Measurements from ENCODE around the gene TMEM201.

The TMEM201 gene

DNA sequence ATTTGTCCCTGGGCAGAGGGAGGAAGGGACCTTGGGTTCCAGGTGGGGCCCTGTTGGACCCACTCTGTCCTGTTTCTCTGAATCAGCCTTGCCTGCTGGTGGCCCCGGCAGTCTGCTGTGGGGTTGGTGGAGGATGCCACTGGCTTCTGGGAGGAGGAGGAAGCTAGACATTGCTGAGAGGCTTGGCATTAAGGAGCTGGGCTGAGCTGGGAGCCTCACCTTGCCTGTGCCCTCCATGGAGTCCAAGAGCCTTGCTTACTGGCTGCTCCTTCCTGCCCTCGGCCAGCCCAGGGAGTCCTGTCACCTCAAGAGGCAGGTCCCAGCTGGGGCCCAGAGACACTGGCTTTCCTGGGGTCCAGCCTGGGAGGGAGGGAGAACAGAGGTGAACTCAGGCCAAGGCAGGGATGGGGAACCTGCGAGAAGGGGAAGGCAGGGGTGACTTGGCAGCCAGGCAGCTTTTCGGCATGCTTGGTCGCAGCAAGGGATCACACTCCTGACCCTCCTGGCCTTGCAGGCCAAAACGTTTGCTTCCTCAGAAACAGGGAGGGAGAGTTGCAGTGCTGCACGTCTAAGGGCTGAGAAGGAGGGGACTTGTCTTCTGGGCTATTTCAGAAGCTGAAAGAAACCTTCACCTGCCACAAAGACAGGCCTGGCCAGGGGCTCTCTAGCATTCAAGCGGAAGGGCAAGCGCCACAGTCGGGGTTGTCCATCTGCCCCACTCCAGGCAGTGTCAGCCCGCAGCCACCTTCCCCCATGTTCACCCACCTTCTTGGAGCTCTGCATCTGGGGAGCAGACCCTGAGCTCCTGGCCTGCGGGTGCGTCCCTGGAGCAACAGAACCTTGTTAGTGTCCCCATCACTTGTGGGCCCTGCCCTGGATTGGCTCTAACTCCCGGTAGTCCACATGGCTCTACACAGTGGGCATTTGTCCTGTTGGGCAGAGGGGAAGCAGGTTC, 8.9 kb downstream of the TMEM201 start:
- Histone ChIP-seq H3K9me3 (ENCODE audit: insufficient read depth, low read length) (no peaks in the 10 kb centered on the region), H3K27me3 (ENCODE audit: low read length) (no peaks in the 10 kb centered on the region), H3K9me2 (replicated peaks; ENCODE audit: insufficient read depth, low read length) (no peaks in the 10 kb centered on the region), H3F3A (ENCODE audit: insufficient read depth) (no peaks in the 10 kb centered on the region), H4K20me1 (ENCODE audit: low read depth, low read length) (no peaks in the 10 kb centered on the region), H3K9ac (ENCODE audit: low read length) (no peak overlapping the region), H3K27ac (ENCODE audit: low read depth, low read length) (no peak overlapping the region), H2AFZ (ENCODE audit: low read depth, low read length, severe bottlenecking) (no peak overlapping the region), H3K4me2 (ENCODE audit: low read depth, low read length, poor library complexity, severe bottlenecking) (no peak overlapping the region), H3K36me3 (ENCODE audit: low read length) (no peaks in the 10 kb centered on the region), H3K4me3 (ENCODE audit: insufficient read depth, low read length, poor library complexity, severe bottlenecking) (no peak overlapping the region), H3K79me2 (ENCODE audit: insufficient read depth, low read length) (peaks cover 32% of the 10 kb centered on the region)
- TF ChIP-seq, protein P1, sequence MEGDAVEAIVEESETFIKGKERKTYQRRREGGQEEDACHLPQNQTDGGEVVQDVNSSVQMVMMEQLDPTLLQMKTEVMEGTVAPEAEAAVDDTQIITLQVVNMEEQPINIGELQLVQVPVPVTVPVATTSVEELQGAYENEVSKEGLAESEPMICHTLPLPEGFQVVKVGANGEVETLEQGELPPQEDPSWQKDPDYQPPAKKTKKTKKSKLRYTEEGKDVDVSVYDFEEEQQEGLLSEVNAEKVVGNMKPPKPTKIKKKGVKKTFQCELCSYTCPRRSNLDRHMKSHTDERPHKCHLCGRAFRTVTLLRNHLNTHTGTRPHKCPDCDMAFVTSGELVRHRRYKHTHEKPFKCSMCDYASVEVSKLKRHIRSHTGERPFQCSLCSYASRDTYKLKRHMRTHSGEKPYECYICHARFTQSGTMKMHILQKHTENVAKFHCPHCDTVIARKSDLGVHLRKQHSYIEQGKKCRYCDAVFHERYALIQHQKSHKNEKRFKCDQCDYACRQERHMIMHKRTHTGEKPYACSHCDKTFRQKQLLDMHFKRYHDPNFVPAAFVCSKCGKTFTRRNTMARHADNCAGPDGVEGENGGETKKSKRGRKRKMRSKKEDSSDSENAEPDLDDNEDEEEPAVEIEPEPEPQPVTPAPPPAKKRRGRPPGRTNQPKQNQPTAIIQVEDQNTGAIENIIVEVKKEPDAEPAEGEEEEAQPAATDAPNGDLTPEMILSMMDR (IDR thresholded peaks at IDR 0.05; ENCODE audit: insufficient read depth, low read length, poor library complexity, severe bottlenecking), result no peak
- TF ChIP-seq EZH2phosphoT487 (conservative IDR thresholded peaks at IDR 0.05; ENCODE audit: low read length), result no peak

DNA sequence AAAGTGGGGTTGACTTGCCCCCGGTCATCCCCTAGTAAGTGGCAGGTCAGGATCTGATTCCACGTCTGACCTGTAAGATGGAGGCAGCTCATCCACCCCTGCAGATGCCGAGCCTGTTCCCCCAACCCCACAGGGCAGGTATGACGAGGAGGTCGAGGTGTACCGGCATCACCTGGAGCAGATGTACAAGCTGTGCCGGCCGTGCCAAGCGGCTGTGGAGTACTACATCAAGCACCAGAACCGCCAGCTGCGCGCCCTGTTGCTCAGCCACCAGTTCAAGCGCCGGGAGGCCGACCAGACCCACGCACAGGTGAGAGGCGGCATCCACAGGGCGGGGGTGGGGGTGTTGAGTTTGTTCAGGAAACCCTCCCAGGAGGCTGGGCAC, 9.6 kb downstream of the TMEM201 start:
- Histone ChIP-seq H3K4me3 (ENCODE audit: insufficient read depth, low read length, poor library complexity, severe bottlenecking) (no peak overlapping the region), H3K36me3 (ENCODE audit: low read length) (no peaks in the 10 kb centered on the region), H3K4me2 (ENCODE audit: low read depth, low read length, poor library complexity, severe bottlenecking) (no peak overlapping the region), H3K9me2 (replicated peaks; ENCODE audit: insufficient read depth, low read length) (no peaks in the 10 kb centered on the region), H3K27ac (ENCODE audit: low read depth, low read length) (no peak overlapping the region), H3K27me3 (ENCODE audit: low read length) (no peaks in the 10 kb centered on the region), H3K79me2 (ENCODE audit: insufficient read depth, low read length) (peaks cover 25% of the 10 kb centered on the region), H3K9me3 (ENCODE audit: insufficient read depth, low read length) (no peaks in the 10 kb centered on the region), H4K20me1 (ENCODE audit: low read depth, low read length) (no peaks in the 10 kb centered on the region), H3F3A (ENCODE audit: insufficient read depth) (no peaks in the 10 kb centered on the region), H2AFZ (ENCODE audit: low read depth, low read length, severe bottlenecking) (no peak overlapping the region), H3K9ac (ENCODE audit: low read length) (no peak overlapping the region)
- TF ChIP-seq EZH2phosphoT487 (conservative IDR thresholded peaks at IDR 0.05; ENCODE audit: low read length), result no peak
- TF ChIP-seq, protein P1 (IDR thresholded peaks at IDR 0.05; ENCODE audit: insufficient read depth, low read length, poor library complexity, severe bottlenecking), result no peak

GRCh38 chr1:9599741-9600140, 11.0 kb downstream of the TMEM201 start:
- Histone ChIP-seq H3K4me2 (ENCODE audit: low read depth, low read length, poor library complexity, severe bottlenecking) (no peak overlapping the region), H3K9me3 (ENCODE audit: insufficient read depth, low read length) (no peaks in the 10 kb centered on the region), H4K20me1 (ENCODE audit: low read depth, low read length) (no peaks in the 10 kb centered on the region), H3F3A (ENCODE audit: insufficient read depth) (no peaks in the 10 kb centered on the region), H3K36me3 (ENCODE audit: low read length) (no peaks in the 10 kb centered on the region), H3K9me2 (replicated peaks; ENCODE audit: insufficient read depth, low read length) (no peaks in the 10 kb centered on the region), H3K27me3 (ENCODE audit: low read length) (no peaks in the 10 kb centered on the region), H3K27ac (ENCODE audit: low read depth, low read length) (no peak overlapping the region), H3K79me2 (ENCODE audit: insufficient read depth, low read length) (peaks cover 10% of the 10 kb centered on the region), H3K9ac (ENCODE audit: low read length) (no peak overlapping the region), H2AFZ (ENCODE audit: low read depth, low read length, severe bottlenecking) (no peak overlapping the region), H3K4me3 (ENCODE audit: insufficient read depth, low read length, poor library complexity, severe bottlenecking) (no peak overlapping the region)
- TF ChIP-seq, protein P1 (IDR thresholded peaks at IDR 0.05; ENCODE audit: insufficient read depth, low read length, poor library complexity, severe bottlenecking), result no peak
- TF ChIP-seq EZH2phosphoT487 (conservative IDR thresholded peaks at IDR 0.05; ENCODE audit: low read length), result no peak
